Kidney (tissue), 14 donors: ENCODE measurements around the gene C6orf120. TPM values are rescaled to one million over a fixed set of nuclear protein-coding genes. Genes with fewer than 3 reads are reported as not detected.

Experiments used
- DNase-seq, 5 donors: peaks; one replicate each; pipeline ENCODE4 v3.0.0-alpha.2; 2013 to 2020
- FAIRE-seq: peaks from 2 replicates; lab custom pipeline; 2012; peaks lifted over from hg19 to GRCh38; lab: Jason Lieb, UNC
- H3K27ac ChIP-seq, 2 donors: one replicate each; pipeline ENCODE4 v1.7.0; 2013; ENCODE audit warnings: low read depth in 2 of 2, low read length in 2 of 2, inconsistent platforms in 1 of 2
- H3K27me3 ChIP-seq: one replicate; pipeline ENCODE4 v1.7.1; 2013; ENCODE audit warnings: low read length, inconsistent platforms; ENCODE audit not compliant: control insufficient read depth, insufficient read depth
- H3K36me3 ChIP-seq, 3 donors: one replicate each; pipeline versions ENCODE4 v1.7.0 to v1.7.1; 2013; ENCODE audit warnings: low read length in 3 of 3, control low read depth in 1 of 3, inconsistent platforms in 1 of 3; ENCODE audit not compliant: insufficient read depth in 3 of 3, control insufficient read depth in 2 of 3
- H3K4me1 ChIP-seq, 3 donors: one replicate each; pipeline versions ENCODE4 v1.7.0 to v1.7.1; 2013; ENCODE audit warnings: low read length in 3 of 3, inconsistent platforms in 1 of 3, low read depth in 1 of 3; ENCODE audit not compliant: control insufficient read depth in 2 of 3, insufficient read depth in 2 of 3
- H3K4me3 ChIP-seq, 3 donors: one replicate each; pipeline versions ENCODE4 v1.7.0 to v1.8.1; 2013; ENCODE audit warnings: low read length in 3 of 3, control low read depth in 1 of 3, inconsistent platforms in 1 of 3
- H3K9ac ChIP-seq, 3 donors: one replicate each; pipeline versions ENCODE4 v1.7.0 to v1.7.1; 2013; ENCODE audit warnings: low read length in 3 of 3, control low read depth in 1 of 3, inconsistent platforms in 1 of 3
- H3K9me3 ChIP-seq, 3 donors: one replicate each; pipeline versions ENCODE4 v1.7.0 to v1.7.1; 2013; ENCODE audit warnings: low read length in 3 of 3, control low read depth in 1 of 3, inconsistent platforms in 1 of 3; ENCODE audit not compliant: control insufficient read depth in 2 of 3, insufficient read depth in 1 of 3
- intact Hi-C: fragments of 100-400 bp; cut with DNase I; formaldehyde crosslinking; loops from one replicate; pipeline ENCODE4 v1.11.1; 2022
- polyA plus RNA-seq: library from polyadenylated mRNA; stranded (reverse); fragments of 350-450 nt; fragmentation: Illumina TruSeq; extraction: RNeasy Lipid Tissue Mini Kit (QIAGEN cat#74804); gene quantifications from one replicate; pipeline ENCODE4 v1.2.3, GENCODE V29; 2014; ENCODE audit warnings: low read depth, low replicate concordance; ENCODE audit not compliant: insufficient read depth
- total RNA-seq: library from RNA; stranded (reverse); fragmentation: NEBNext Ultra II Directional; extraction: Animal tissue kit (Norgen Biotek cat#: 25700); gene quantifications from one replicate; pipeline ENCODE4 v1.2.1, GENCODE V29; 2021
- TF ChIP-seq, protein P1 (sequence below): IDR thresholded peaks from 3 replicates; pipeline ENCODE4 v1.5.1; 2012; ENCODE audit warnings: mild to moderate bottlenecking, moderate library complexity, borderline replicate concordance; ENCODE audit not compliant: insufficient read depth; ENCODE audit errors: extremely low read depth
- donor health status: control.
- donor health status: control.
- donor health status: control.
- donor health status: control.
- donor health status: control.
- donor health status: DM: yes; HTN: yes; CAD: no.
- donor health status: Normal renal cell carcinoma (clear cell type).

C6orf120 gene
- total and polyA plus RNA-seq, 2 donors from 2014 or later = 10.9 to 23.1 TPM

DNA sequence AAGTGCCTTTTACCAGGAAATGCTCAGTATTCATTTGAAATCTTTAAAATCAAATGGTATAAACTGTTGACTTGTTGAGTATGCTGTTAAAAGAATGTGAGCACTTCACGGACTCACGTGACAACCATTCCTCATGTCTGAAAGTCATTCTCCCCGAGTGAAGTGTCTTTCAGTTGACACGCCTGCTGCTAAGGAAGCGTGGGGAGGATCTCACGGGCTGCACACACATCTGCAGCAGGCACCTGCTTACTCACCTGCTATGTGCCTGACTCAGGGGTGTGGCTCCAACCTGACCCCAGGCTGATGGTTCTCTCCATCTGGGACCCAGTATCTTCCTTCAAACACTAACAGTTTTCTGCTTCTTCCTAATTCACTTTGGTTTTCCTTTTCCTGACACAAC is 32.8 kb upstream of the C6orf120 start:
- Histone ChIP-seq H3K27ac (peak overlapping the region in 1 of 2 donors; percentile 61), H3K4me1 (no peaks in the 10 kb centered on the region), H3K9ac (no peak overlapping the region), H3K4me3 (no peak overlapping the region), H3K9me3 (no peaks in the 10 kb centered on the region), H3K27me3 (no peaks in the 10 kb centered on the region), H3K36me3 (peaks cover under 1 to 21% (median 8%) of the 10 kb centered on the region in 3 donors)
- no peak for FAIRE-seq
- intact Hi-C loops = no loop called here
- TF ChIP-seq, protein P1, sequence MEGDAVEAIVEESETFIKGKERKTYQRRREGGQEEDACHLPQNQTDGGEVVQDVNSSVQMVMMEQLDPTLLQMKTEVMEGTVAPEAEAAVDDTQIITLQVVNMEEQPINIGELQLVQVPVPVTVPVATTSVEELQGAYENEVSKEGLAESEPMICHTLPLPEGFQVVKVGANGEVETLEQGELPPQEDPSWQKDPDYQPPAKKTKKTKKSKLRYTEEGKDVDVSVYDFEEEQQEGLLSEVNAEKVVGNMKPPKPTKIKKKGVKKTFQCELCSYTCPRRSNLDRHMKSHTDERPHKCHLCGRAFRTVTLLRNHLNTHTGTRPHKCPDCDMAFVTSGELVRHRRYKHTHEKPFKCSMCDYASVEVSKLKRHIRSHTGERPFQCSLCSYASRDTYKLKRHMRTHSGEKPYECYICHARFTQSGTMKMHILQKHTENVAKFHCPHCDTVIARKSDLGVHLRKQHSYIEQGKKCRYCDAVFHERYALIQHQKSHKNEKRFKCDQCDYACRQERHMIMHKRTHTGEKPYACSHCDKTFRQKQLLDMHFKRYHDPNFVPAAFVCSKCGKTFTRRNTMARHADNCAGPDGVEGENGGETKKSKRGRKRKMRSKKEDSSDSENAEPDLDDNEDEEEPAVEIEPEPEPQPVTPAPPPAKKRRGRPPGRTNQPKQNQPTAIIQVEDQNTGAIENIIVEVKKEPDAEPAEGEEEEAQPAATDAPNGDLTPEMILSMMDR = no peak
- no peak for DNase-seq

DNA sequence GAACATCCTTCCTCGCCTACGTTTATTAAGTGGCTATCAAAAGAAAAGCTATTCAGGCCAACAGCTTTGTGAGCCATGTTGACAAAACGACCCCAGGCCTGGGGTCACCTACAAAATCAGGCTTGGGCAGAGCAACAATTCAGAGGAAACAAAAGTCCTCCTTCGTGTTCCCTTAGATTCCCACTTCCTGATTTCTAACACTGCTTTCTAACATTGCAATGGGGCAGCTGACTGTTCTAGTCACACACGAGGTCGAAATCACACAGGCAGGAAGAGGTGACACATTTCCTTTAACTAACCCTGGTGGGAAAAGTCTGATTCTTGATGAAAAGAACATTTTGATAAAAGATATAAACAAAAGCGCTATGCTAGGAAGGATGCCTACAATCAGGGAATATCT is 32.0 kb upstream of the C6orf120 start:
- peak in 1 of 5 donors; percentile 29 for DNase-seq
- Histone ChIP-seq H3K27ac (peak overlapping the region in 1 of 2 donors; percentile 61), H3K27me3 (no peaks in the 10 kb centered on the region), H3K4me1 (no peaks in the 10 kb centered on the region), H3K9ac (no peak overlapping the region), H3K36me3 (peaks cover 0 to 20% (median 8%) of the 10 kb centered on the region in 3 donors), H3K9me3 (no peaks in the 10 kb centered on the region), H3K4me3 (no peak overlapping the region)
- TF ChIP-seq, protein P1 = no peak
- intact Hi-C loops = no loop called here
- no peak for FAIRE-seq

DNA sequence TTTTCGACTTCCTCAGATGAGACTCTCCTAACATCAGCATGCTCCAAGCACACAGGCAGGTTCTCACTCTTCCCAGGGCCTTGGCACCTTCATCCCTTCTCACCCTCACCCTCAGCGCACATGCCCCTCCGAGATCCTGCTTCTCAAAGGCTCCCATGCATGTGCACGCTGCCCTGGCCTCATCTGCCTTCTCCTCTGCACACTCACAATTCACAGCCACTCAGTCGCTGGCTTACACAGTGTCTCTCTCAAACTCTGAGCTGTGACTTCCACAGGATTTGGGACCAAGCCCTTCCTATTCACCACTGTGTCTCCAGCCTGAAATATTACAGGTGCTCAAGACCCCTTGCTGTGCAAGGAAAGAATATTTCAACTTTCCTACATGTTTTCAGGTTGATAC is 30.4 kb upstream of the C6orf120 start:
- no peaks in the 10 kb centered on the region for H3K9me3 ChIP-seq
- no peak overlapping the region for H3K27ac ChIP-seq
- intact Hi-C loops = no loop called here
- H3K9ac ChIP-seq = no peak overlapping the region
- H3K4me3 ChIP-seq = no peak overlapping the region
- peaks cover 0 to 17% (median 8%) of the 10 kb centered on the region in 3 donors for H3K36me3 ChIP-seq
- H3K4me1 ChIP-seq = no peaks in the 10 kb centered on the region
- FAIRE-seq (no peak), DNase-seq (no peak)
- H3K27me3 ChIP-seq = no peaks in the 10 kb centered on the region
- TF ChIP-seq, protein P1 = no peak

DNA sequence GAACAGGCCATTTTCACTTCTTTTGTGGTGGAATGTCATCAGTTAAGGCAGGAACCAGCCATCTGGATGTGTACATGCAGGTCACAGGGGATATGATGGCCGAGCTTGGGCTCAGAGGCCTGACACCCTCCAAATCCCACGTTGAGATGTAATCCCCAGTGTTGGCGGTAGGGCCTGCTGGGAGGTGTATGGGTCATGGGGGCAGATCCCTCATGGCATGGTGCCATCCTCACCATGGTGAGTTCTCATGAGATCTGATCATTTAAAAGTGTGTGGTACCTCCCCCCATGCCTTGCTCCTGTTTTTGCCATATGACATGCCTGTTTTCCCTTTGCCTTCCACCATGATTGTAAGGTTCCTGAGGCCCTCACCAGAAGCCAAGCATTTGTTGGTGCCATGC is 26.9 kb upstream of the C6orf120 start:
- peaks cover 0 to 5% (median 5%) of the 10 kb centered on the region in 3 donors for H3K4me1 ChIP-seq
- no peaks in the 10 kb centered on the region for H3K9me3 ChIP-seq
- H3K9ac ChIP-seq = no peak overlapping the region
- intact Hi-C loops = no loop called here
- FAIRE-seq (no peak), DNase-seq (no peak)
- TF ChIP-seq, protein P1 = no peak
- H3K36me3 ChIP-seq = peaks cover 0 to 12% (median 3%) of the 10 kb centered on the region in 3 donors
- H3K4me3 ChIP-seq = no peak overlapping the region
- no peak overlapping the region for H3K27ac ChIP-seq
- no peaks in the 10 kb centered on the region for H3K27me3 ChIP-seq
